Stomach (tissue), 9 donors: ENCODE data around the gene ZFAND2B. TPM values are rescaled to one million over a fixed set of nuclear protein-coding genes. Genes with fewer than 3 reads are reported as not detected.

Source experiments
- DNase-seq, 2 donors: peaks; one replicate each; pipeline versions ENCODE4 v3.0.0 to v3.0.0-alpha.2; 2013 to 2019
- H3K27ac ChIP-seq, 5 donors: fragments of 200-600 bp in 4 of 5; sonication (generic) in 4 of 5; one replicate each; pipeline ENCODE4 v1.5.1; 2013 to 2019; ENCODE audit warnings: mild to moderate bottlenecking in 1 of 5, moderate library complexity in 1 of 5
- H3K27me3 ChIP-seq, 3 donors: fragments of 200-600 bp; sonication (generic); one replicate each; pipeline ENCODE4 v1.5.1; 2017 to 2019; ENCODE audit warnings: mixed run types in 1 of 3
- H3K36me3 ChIP-seq, 4 donors: fragments of 200-600 bp; sonication (generic); 1 replicate in 3 of 4; 2 replicates in 1 of 4; pipeline ENCODE4 v1.5.1; 2016 to 2019
- H3K4me1 ChIP-seq, 4 donors: fragments of 200-600 bp; sonication (generic); one replicate each; pipeline ENCODE4 v1.5.1; 2016 to 2019
- H3K4me3 ChIP-seq, 4 donors: fragments of 200-600 bp; sonication (generic) in 3 of 4; one replicate each; pipeline ENCODE4 v1.5.1; 2016 to 2019; ENCODE audit warnings: mild to moderate bottlenecking in 1 of 4
- H3K9me3 ChIP-seq, 4 donors: fragments of 200-600 bp; sonication (generic); one replicate each; pipeline ENCODE4 v1.5.1; 2016 to 2019
- CTCF ChIP-seq, 7 experiments: fragments of 450-650 bp in 4 of 7; fragments of 200-600 bp in 3 of 7; sonication (generic) in 3 of 7; IDR thresholded peaks; one replicate each; pipeline ENCODE4 v1.5.1; 2016 to 2019; ENCODE audit warnings: antibody characterized with exemption in 7 of 7, control low read depth in 2 of 7, mild to moderate bottlenecking in 1 of 7
- EP300 ChIP-seq: sonication (generic); formaldehyde crosslinking; IDR thresholded peaks from one replicate; pipeline ENCODE4 v1.6.1; 2017; ENCODE audit warnings: antibody characterized with exemption
- POLR2A ChIP-seq, 4 donors: fragments of 450-650 bp; IDR thresholded peaks; one replicate each; pipeline ENCODE4 v1.6.1; 2016; ENCODE audit warnings: antibody characterized with exemption in 4 of 4, control low read depth in 2 of 4, mild to moderate bottlenecking in 1 of 4, moderate library complexity in 1 of 4
- POLR2AphosphoS5 ChIP-seq, 3 donors: sonication (generic); formaldehyde crosslinking; IDR thresholded peaks; one replicate each; pipeline ENCODE4 v1.6.1; 2016; ENCODE audit warnings: antibody characterized with exemption in 3 of 3
- WGBS, 5 donors: extraction: QIAGEN DNeasy Blood & Tissue Kit in 3 of 5; methylation state at CpG; one replicate each; pipeline versions ENCODE4 v1.1.5 to v1.1.7; 2013 to 2018; 5-methylcytosine and 5-hydroxymethylcytosine counted together
- intact Hi-C: fragments of 100-400 bp; cut with DNase I; formaldehyde crosslinking; loops from one replicate; pipeline ENCODE4 v1.15.1; 2023; ENCODE audit warnings: low total_unique reads
- polyA plus RNA-seq, 3 donors: library from polyadenylated mRNA; stranded (reverse); fragments of 200-250 nt; gene quantifications; one replicate each; pipeline ENCODE4 v1.2.3, GENCODE V29; 2013
- total RNA-seq, 5 donors: library from RNA; depleted of rRNA; stranded (reverse); fragments of >200 nt; gene quantifications; one replicate each; pipeline versions ENCODE4 v1.1.0 to v1.2.3, GENCODE V29; 2014 to 2016
- donor health status: healthy with polysubstance abuse.
- donor health status: Bipolar disorder and iron deficiency.
- donor health status: healthy.

The ZFAND2B gene
- total and polyA plus RNA-seq, 8 donors, result 21.3 to 81.3 (median 44.7) TPM

GRCh38 chr2:219219784-219220532, 13.4 kb downstream of the ZFAND2B start:
- H3K27me3 ChIP-seq, result no peaks in the 10 kb centered on the region
- TF ChIP-seq CTCF (IDR thresholded peaks at IDR 0.05) (no peak), EP300 (no peak), POLR2A (IDR thresholded peaks at IDR 0.05) (no peak), POLR2AphosphoS5 (IDR thresholded peaks at IDR 0.05) (no peak)
- H3K4me3 ChIP-seq, result peak overlapping the region in 1 of 4 donors; percentile 69
- intact Hi-C loops, result loop anchor here (5.0 to 10.0 kb wide), 2 partner anchors 48 to 65 kb away; partner anchors contain the start of gene SLC23A3
- peak overlapping the region in 4 of 5 donors; percentile 89 to 95 (median 94) for H3K27ac ChIP-seq
- 87 to 92% (median 90%) methylated on average over 17 to 18 of the region's 18 CpGs for WGBS, 5 donors
- H3K9me3 ChIP-seq, result no peaks in the 10 kb centered on the region
- H3K36me3 ChIP-seq, result peaks cover 63 to 71% (median 65%) of the 10 kb centered on the region in 4 donors
- peaks cover 25 to 49% (median 39%) of the 10 kb centered on the region in 4 donors for H3K4me1 ChIP-seq
- no peak for DNase-seq

- no peak overlapping the region for H3K4me3 ChIP-seq
- no peak for DNase-seq
- TF ChIP-seq POLR2A (IDR thresholded peaks at IDR 0.05) (no peak), EP300 (no peak), CTCF (IDR thresholded peaks at IDR 0.05) (no peak), POLR2AphosphoS5 (IDR thresholded peaks at IDR 0.05) (no peak)
- H3K9me3 ChIP-seq, result no peaks in the 10 kb centered on the region
- H3K27me3 ChIP-seq, result no peaks in the 10 kb centered on the region
- H3K27ac ChIP-seq, result no peak overlapping the region
- 91 to 94% (median 92%) methylated on average over 17 to 19 of the region's 19 CpGs for WGBS, 5 donors
- H3K4me1 ChIP-seq, result peaks cover 25 to 55% (median 37%) of the 10 kb centered on the region in 4 donors
- intact Hi-C loops, result loop anchor here (10.0 kb wide), 1 partner anchor 64 kb away; no protein-coding TSS in a partner anchor
- peaks cover 63 to 71% (median 67%) of the 10 kb centered on the region in 4 donors for H3K36me3 ChIP-seq
These were observed 14.2 kb downstream of the ZFAND2B start for GRCh38 chr2:219220652-219221402.

- WGBS, 5 donors, result 89 to 97% (median 93%) methylated on average over 12 to 16 of the region's 16 CpGs
- intact Hi-C loops, result loop anchor here (10.0 kb wide), 1 partner anchor 63 kb away; no protein-coding TSS in a partner anchor
- H3K4me3 ChIP-seq, result no peak overlapping the region
- peaks cover 20 to 53% (median 30%) of the 10 kb centered on the region in 4 donors for H3K4me1 ChIP-seq
- no peaks in the 10 kb centered on the region for H3K9me3 ChIP-seq
- H3K27me3 ChIP-seq, result no peaks in the 10 kb centered on the region
- TF ChIP-seq EP300 (no peak), POLR2AphosphoS5 (IDR thresholded peaks at IDR 0.05) (no peak), POLR2A (IDR thresholded peaks at IDR 0.05) (no peak), CTCF (IDR thresholded peaks at IDR 0.05) (no peak)
- no peak overlapping the region for H3K27ac ChIP-seq
- peaks cover 59 to 76% (median 74%) of the 10 kb centered on the region in 4 donors for H3K36me3 ChIP-seq
- DNase-seq, result no peak
These were observed 15.5 kb downstream of the ZFAND2B start for GRCh38 chr2:219221957-219222518.
